Nephron progenitor cell (in vitro differentiated cells): ENCODE measurements around the gene NRARP.

ENCODE experiments used
- DNase-seq: peaks from one replicate; pipeline ENCODE4 v3.0.0; 2021
- H3K27ac Mint-ChIP-seq: 2 replicates; pipeline ENCODE4 v1.8.0; 2021; ENCODE audit warnings: mild to moderate bottlenecking, moderate library complexity, mixed read lengths
- H3K27me3 Mint-ChIP-seq: 2 replicates; pipeline ENCODE4 v1.8.0; 2021; ENCODE audit warnings: mild to moderate bottlenecking, low read depth, mixed read lengths; ENCODE audit not compliant: poor library complexity
- H3K36me3 Mint-ChIP-seq: 2 replicates; pipeline ENCODE4 v1.8.0; 2021; ENCODE audit warnings: low read depth, mixed read lengths
- H3K4me1 Mint-ChIP-seq: 2 replicates; pipeline ENCODE4 v1.8.0; 2021; ENCODE audit warnings: mixed read lengths
- H3K4me3 Mint-ChIP-seq: 2 replicates; pipeline ENCODE4 v1.8.0; 2021; ENCODE audit warnings: mild to moderate bottlenecking, moderate library complexity, mixed read lengths
- H3K9me3 Mint-ChIP-seq: 2 replicates; pipeline ENCODE4 v1.8.0; 2021; ENCODE audit warnings: mild to moderate bottlenecking, moderate library complexity, mixed read lengths
- TF ChIP-seq, protein P1 (sequence below): fragments of 200-600 bp; sonication (generic); IDR thresholded peaks from 2 replicates; pipeline ENCODE4 v1.5.0; 2021; ENCODE audit warnings: antibody characterized with exemption

NRARP gene

DNA sequence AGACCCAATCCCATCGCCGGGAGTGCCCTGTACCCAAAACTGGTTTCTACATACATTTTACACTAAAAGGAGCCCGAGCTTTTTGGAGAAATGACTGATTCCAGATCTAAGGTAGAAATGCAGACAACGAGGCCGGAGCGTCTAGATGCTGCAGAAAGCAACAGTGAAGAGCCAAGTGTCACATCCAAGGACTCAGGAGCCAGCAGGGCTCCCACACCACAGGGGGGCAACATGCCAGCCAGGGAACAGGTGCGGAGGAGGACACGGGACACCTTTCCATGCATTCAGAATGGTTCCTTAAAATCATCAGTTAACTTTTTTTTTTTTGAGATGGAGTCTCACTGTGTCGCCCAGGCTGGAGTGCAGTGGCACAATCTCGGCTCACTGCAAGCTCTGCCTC, 23.1 kb upstream of the NRARP start:
- H3K36me3 Mint-ChIP-seq = no peaks in the 10 kb centered on the region
- H3K4me3 Mint-ChIP-seq = no peak overlapping the region
- H3K4me1 Mint-ChIP-seq = peaks cover 4% of the 10 kb centered on the region
- H3K27ac Mint-ChIP-seq = no peak overlapping the region
- DNase-seq = no peak
- peaks cover 12% of the 10 kb centered on the region for H3K27me3 Mint-ChIP-seq
- H3K9me3 Mint-ChIP-seq = peaks cover 22% of the 10 kb centered on the region
- TF ChIP-seq, protein P1, sequence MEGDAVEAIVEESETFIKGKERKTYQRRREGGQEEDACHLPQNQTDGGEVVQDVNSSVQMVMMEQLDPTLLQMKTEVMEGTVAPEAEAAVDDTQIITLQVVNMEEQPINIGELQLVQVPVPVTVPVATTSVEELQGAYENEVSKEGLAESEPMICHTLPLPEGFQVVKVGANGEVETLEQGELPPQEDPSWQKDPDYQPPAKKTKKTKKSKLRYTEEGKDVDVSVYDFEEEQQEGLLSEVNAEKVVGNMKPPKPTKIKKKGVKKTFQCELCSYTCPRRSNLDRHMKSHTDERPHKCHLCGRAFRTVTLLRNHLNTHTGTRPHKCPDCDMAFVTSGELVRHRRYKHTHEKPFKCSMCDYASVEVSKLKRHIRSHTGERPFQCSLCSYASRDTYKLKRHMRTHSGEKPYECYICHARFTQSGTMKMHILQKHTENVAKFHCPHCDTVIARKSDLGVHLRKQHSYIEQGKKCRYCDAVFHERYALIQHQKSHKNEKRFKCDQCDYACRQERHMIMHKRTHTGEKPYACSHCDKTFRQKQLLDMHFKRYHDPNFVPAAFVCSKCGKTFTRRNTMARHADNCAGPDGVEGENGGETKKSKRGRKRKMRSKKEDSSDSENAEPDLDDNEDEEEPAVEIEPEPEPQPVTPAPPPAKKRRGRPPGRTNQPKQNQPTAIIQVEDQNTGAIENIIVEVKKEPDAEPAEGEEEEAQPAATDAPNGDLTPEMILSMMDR = no peak

DNA sequence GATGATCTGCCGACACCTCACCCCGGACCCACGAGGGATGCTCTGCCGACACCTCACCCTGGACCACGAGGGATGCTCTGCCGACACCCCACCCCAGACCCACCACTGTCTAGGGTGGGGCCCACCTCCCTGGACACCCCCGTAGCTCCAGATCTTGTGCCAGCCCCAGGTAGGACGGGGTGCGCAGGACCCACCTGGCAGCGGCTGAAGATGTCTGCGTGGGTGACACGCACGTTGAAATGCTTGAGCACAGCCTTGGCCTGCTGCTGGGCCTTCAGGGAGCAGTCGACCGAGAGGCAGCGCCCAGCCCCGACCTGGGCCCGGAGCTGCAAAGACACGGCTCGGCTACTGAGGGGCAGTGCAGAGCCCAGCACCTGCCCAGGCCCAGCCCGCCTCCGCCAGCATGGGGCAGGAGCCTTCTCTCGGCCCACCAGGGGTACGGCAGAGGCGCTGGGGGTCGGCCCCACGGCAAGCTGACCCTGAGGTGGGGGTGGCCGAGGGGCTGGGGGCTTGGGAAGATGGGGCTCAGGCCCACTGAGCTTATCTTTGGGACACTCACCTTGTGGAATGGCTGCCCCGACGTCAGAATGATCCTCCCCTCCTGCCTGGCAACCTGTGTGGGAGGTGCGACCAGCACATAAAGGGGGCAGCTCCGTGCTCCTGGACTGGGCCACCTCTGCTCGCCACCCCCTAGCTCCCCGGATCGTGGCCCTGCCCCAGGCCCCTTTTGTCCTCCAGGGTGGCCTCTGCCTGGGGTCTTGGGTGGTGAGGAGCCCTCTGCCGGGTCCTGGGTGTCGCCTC, 21.7 kb upstream of the NRARP start:
- Mint-ChIP-seq H3K27me3 (peaks cover 11% of the 10 kb centered on the region), H3K9me3 (peaks cover 16% of the 10 kb centered on the region), H3K27ac (no peak overlapping the region), H3K36me3 (no peaks in the 10 kb centered on the region), H3K4me3 (no peak overlapping the region), H3K4me1 (peaks cover 11% of the 10 kb centered on the region)
- TF ChIP-seq, protein P1 = no peak
- no peak for DNase-seq

DNA sequence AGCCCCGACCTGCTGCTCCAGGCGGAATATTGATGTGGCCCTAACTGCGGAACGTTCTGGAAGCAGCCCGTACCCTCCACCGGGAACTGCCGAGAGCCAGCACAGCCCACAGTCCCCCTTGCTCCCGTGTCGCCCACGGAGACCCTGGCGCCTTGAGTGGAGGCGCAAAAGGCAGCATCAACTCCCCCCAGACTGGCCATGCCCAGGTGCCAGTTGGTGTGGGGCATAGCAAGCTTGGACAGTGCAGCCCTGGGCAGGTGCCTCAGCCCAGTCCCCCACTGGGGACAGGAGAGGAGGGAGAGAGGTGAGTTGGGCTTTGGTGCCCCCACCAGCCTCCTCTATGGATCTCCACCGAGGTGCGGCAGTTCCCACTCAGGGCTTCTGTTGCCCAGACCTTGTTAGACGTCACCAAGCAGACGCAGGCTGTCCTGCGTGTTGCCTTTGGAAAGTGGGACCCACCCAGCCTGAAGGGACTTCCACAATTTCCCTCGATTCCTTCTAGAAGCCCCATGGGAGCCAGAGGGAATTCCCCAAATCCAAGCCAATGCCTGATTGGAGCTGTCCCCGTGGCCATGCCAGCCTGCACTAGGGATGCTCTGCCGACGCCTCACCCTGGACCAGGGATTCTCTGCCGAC, 19.8 kb upstream of the NRARP start:
- no peaks in the 10 kb centered on the region for H3K36me3 Mint-ChIP-seq
- peaks cover 5% of the 10 kb centered on the region for H3K27me3 Mint-ChIP-seq
- TF ChIP-seq, protein P1 = no peak
- H3K4me1 Mint-ChIP-seq = peaks cover 12% of the 10 kb centered on the region
- H3K27ac Mint-ChIP-seq = no peak overlapping the region
- no peak for DNase-seq
- H3K9me3 Mint-ChIP-seq = peaks cover 9% of the 10 kb centered on the region
- no peak overlapping the region for H3K4me3 Mint-ChIP-seq

DNA sequence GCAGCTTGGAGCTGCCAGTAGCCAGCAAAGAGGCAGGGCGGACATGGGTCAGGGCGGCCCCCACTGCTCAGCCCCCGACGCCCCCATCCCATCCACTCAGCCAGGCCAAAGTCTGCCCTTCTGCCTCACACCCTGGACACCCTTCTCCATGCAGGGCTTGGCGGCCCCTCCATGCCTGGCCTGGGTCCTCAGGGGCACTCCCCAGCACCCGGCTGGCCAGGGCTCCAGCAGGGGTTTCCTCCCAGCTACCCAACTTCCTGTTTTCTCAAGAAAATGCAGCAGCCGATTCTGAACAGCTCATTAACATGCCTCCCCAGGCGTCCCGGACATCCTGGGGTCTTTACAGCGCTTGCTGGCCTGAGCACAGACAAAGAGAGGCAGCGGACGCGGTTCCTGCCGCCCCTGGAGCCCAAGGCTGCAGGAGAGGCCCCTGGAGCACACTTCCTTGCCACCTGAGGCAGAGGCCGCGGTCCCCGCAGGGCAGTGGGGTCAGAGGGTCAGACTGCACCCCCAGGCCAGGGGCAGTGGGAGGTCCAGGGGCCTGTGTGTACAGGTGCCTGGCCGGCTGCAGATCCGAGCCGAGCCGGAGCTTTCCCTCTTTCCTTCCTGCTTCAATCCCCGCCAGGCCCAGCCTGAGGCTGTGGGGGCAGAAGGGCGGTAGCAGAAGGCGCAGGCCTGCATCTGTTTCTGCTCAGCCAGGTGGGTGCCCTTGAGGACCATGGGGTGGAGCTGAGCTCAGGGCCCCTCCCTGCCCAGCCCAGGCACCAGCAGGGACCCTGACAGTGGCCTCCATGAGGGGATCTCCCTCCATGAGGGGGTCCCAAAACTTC, 18.7 kb upstream of the NRARP start:
- Mint-ChIP-seq H3K27ac (no peak overlapping the region), H3K4me3 (no peak overlapping the region), H3K9me3 (peaks cover 9% of the 10 kb centered on the region), H3K4me1 (peaks cover 10% of the 10 kb centered on the region), H3K36me3 (no peaks in the 10 kb centered on the region), H3K27me3 (peaks cover 5% of the 10 kb centered on the region)
- TF ChIP-seq, protein P1 = no peak
- peak; percentile 38 for DNase-seq

DNA sequence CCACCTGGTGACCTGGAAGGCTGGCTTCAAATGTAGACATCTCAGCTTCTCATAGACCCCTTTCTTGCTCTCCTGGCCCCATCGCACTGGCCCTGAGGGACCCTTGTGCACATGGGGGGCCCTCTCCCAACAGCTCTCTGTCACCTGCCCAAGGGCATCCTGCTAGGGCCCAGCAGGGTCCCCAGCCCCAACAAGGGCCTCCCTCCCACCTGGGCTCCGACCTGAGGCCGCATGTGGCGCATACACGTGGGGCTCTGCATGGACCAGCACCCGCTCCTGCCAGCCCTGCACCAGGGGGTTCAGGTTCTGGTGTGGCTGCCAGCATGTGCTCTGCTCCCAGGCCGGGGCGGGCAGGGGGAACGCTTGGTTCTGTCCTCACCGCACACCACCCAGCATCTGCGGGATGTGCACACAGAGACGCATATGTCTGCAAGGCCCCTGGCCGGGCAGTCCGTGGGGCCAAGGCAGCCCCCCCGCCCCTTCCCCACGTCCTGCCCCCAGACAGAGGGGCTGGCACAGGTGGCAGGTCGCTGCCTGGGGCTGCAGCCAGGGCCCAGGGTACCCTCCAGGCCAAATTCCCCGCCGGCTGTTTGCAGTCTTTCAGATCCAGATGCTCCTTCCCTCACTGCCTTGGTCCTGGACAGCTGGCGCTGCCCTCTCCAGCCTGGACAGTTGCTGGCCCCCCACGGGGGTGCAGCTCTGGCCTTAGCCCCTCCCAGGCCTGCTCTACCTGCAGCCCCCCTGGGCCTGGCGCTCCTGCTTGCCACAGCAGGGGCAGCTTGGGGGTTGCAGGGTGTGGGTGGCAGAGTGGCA, 17.9 kb upstream of the NRARP start:
- H3K9me3 Mint-ChIP-seq = peaks cover 9% of the 10 kb centered on the region
- TF ChIP-seq, protein P1 = no peak
- no peak overlapping the region for H3K4me3 Mint-ChIP-seq
- peaks cover 8% of the 10 kb centered on the region for H3K4me1 Mint-ChIP-seq
- DNase-seq = no peak
- H3K27me3 Mint-ChIP-seq = peaks cover under 1% of the 10 kb centered on the region
- H3K27ac Mint-ChIP-seq = no peak overlapping the region
- H3K36me3 Mint-ChIP-seq = no peaks in the 10 kb centered on the region
